Skeletal muscle satellite cell (primary cell): ENCODE results near the gene TOMM40.

Experiments
- H3K27me3 ChIP-seq: 2 replicates; pipeline ENCODE4 v1.7.0; 2013; ENCODE audit warnings: low read length; ENCODE audit not compliant: control insufficient read depth, insufficient read depth
- H3K36me3 ChIP-seq: 2 replicates; pipeline ENCODE4 v1.7.0; 2013; ENCODE audit warnings: mild to moderate bottlenecking, control low read depth, low read length; ENCODE audit not compliant: insufficient read depth
- H3K4me1 ChIP-seq: 2 replicates; pipeline ENCODE4 v1.7.0; 2013; ENCODE audit warnings: low read length; ENCODE audit not compliant: control insufficient read depth, insufficient read depth
- H3K4me2 ChIP-seq: 2 replicates; pipeline ENCODE4 v1.7.0; 2013; ENCODE audit warnings: mild to moderate bottlenecking, low read length
- H3K4me3 ChIP-seq: 2 replicates; pipeline ENCODE4 v1.7.0; 2013; ENCODE audit warnings: low read length
- H3K9ac ChIP-seq: 2 replicates; pipeline ENCODE4 v1.7.0; 2013; ENCODE audit warnings: mild to moderate bottlenecking, low read depth, low read length, moderate library complexity
- H3K9me3 ChIP-seq: replicated peaks from 2 replicates; pipeline ENCODE4 v1.7.0; 2013; ENCODE audit warnings: mild to moderate bottlenecking, control low read depth, low read length

TOMM40 gene

DNA sequence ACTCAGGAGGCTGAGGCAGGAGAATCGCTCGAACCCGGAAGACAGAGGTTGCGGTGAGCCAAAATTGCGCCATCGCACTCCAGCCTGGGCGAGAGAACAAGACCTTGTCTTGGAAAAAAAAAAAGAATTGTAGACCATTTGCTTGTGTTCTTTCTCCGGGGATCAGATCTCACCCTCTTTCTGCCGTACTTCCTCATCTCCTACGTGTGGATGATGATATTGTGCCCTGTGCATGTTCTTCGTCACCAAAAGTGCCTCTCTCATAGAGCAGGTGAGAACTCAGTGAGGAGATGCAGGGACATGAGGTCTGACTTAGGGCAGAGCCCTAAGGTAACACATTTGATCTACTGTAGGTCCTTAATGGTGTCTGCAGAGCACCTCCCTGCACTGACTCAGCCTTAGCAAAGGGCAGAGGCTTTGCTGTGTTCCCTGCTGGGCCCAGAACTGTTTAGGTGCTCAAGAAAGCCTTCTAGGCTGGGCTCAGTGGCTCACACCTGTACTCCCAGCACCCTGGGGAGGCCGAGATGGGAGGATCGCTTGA, 56.1 kb downstream of the TOMM40 start:
- no peak overlapping the region for H3K4me2 ChIP-seq
- no peaks in the 10 kb centered on the region for H3K27me3 ChIP-seq
- peaks cover 6% of the 10 kb centered on the region for H3K4me1 ChIP-seq
- no peaks in the 10 kb centered on the region for H3K9me3 ChIP-seq
- H3K36me3 ChIP-seq, result no peaks in the 10 kb centered on the region
- no peak overlapping the region for H3K4me3 ChIP-seq
- no peak overlapping the region for H3K9ac ChIP-seq

GRCh38 chr19:44948237-44948636, 57.2 kb downstream of the TOMM40 start:
- peaks cover 6% of the 10 kb centered on the region for H3K4me1 ChIP-seq
- H3K9me3 ChIP-seq, result no peaks in the 10 kb centered on the region
- no peak overlapping the region for H3K4me3 ChIP-seq
- no peaks in the 10 kb centered on the region for H3K27me3 ChIP-seq
- no peak overlapping the region for H3K4me2 ChIP-seq
- no peak overlapping the region for H3K9ac ChIP-seq
- H3K36me3 ChIP-seq, result no peaks in the 10 kb centered on the region

DNA sequence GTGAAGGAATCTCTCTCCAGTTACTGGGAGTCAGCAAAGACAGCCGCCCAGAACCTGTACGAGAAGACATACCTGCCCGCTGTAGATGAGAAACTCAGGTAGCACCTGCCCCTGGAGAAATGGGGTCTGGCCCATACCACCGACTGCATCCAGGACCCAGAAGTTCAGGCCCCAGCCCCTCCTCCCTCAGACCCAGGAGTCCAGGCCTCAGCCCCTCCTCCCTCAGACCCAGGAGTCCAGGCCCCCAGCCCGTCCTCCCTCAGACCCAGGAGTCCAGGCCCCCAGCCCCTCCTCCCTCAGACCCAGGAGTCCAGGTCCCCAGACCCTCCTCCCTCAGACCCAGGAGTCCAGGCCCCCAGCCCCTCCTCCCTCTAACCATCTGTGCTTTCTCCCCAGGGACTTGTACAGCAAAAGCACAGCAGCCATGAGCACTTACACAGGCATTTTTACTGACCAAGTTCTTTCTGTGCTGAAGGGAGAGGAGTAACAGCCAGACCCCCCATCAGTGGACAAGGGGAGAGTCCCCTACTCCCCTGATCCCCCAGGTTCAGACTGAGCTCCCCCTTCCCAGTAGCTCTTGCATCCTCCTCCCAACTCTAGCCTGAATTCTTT, 57.8 kb downstream of the TOMM40 start:
- no peaks in the 10 kb centered on the region for H3K27me3 ChIP-seq
- peaks cover 6% of the 10 kb centered on the region for H3K4me1 ChIP-seq
- no peak overlapping the region for H3K9ac ChIP-seq

DNA sequence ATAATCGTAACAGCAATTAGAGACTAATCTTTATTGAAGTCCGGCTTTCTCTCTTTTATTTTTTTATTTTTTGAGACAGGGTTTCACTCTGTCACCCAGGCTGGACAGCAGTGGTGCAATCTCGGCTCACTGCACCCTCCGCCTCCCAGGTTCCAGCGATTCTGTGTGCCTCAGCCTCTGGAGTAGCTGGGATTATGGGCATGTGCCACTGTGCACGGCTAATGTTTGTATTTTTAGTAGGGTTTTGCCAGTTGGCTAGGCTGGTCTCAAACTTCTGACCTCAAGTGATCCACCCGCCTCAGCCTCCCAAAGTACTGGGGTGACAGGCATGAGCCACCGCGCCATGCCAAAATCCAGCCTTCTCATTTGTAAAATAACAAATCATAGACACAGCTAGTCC, 58.5 kb downstream of the TOMM40 start:
- H3K27me3 ChIP-seq, result no peaks in the 10 kb centered on the region
- H3K9me3 ChIP-seq, result no peaks in the 10 kb centered on the region
- no peak overlapping the region for H3K4me3 ChIP-seq
- no peak overlapping the region for H3K9ac ChIP-seq
- no peak overlapping the region for H3K4me2 ChIP-seq
- peaks cover 6% of the 10 kb centered on the region for H3K4me1 ChIP-seq
- no peaks in the 10 kb centered on the region for H3K36me3 ChIP-seq

More for the DNA sequence above, 57.8 kb downstream of the TOMM40 start:
- no peak overlapping the region for H3K4me3 ChIP-seq
- no peaks in the 10 kb centered on the region for H3K36me3 ChIP-seq
- H3K4me2 ChIP-seq, result no peak overlapping the region
- no peaks in the 10 kb centered on the region for H3K9me3 ChIP-seq

GRCh38 chr19:44951179-44952159, 60.4 kb downstream of the TOMM40 start:
- Histone ChIP-seq H3K4me3 (no peak overlapping the region), H3K9ac (peak overlapping the region; percentile 39), H3K27me3 (no peaks in the 10 kb centered on the region), H3K4me2 (peak overlapping the region; percentile 74), H3K36me3 (no peaks in the 10 kb centered on the region), H3K4me1 (peaks cover 14% of the 10 kb centered on the region), H3K9me3 (no peaks in the 10 kb centered on the region)
